ENCODE results near the gene PDE4D. TPM values are rescaled to one million over a fixed set of nuclear protein-coding genes. Genes with fewer than 3 reads are reported as not detected.

PDE4D gene
- total and polyA plus RNA-seq, 8 donors: 1.5 to 7.1 (median 3.1) TPM

DNA sequence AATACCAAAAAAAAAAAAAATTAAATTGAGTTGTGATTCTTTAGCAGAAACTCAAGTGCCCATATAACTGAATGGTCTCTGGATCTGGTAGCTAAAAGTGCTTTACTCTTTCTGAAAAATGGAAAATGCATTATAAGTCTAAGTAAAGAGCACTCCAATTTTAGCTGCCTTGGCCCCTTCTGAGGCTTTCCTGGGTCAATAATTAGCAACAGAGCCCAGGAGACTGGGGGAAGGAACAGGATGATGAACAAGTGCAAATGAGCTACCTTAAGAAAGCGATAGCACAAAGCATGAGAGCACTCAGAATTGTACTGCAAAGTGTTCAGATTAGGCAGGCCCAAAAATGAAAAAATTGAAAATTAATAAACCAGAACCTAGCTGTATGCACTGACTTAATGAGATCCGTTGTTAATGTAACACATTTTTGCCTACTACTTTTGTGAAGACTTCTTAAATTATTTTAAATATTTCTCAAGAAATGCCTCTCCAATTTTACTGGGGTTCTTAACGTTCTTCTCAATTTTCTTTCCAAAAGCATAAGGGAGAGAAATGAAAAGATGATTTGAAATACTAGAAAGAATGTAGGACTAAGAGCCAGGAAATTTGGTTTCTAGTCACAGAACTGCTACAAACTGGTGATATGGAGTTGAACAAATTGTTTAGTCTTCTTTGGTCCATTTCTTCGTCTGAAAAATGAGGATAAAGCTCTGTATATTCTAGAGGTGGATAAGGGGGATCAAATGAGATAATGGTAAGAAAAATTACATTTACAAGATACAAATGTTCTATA, 566.1 kb downstream of the PDE4D start:
- Histone ChIP-seq H3K36me3 (no peaks in the 10 kb centered on the region), H3K4me1 (no peaks in the 10 kb centered on the region), H3K4me3 (no peak overlapping the region), H3K9me3 (no peaks in the 10 kb centered on the region), H3K27ac (no peak overlapping the region), H3K27me3 (no peaks in the 10 kb centered on the region)
- intact Hi-C loops (cut with DNase I): no loop called here
- FAIRE-seq (no peak), ATAC-seq (no peak), DNase-seq (no peak)
- TF ChIP-seq, protein P1, sequence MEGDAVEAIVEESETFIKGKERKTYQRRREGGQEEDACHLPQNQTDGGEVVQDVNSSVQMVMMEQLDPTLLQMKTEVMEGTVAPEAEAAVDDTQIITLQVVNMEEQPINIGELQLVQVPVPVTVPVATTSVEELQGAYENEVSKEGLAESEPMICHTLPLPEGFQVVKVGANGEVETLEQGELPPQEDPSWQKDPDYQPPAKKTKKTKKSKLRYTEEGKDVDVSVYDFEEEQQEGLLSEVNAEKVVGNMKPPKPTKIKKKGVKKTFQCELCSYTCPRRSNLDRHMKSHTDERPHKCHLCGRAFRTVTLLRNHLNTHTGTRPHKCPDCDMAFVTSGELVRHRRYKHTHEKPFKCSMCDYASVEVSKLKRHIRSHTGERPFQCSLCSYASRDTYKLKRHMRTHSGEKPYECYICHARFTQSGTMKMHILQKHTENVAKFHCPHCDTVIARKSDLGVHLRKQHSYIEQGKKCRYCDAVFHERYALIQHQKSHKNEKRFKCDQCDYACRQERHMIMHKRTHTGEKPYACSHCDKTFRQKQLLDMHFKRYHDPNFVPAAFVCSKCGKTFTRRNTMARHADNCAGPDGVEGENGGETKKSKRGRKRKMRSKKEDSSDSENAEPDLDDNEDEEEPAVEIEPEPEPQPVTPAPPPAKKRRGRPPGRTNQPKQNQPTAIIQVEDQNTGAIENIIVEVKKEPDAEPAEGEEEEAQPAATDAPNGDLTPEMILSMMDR (IDR thresholded peaks at IDR 0.05): no peak
- 77 to 84% methylated on average over 4 of the region's 4 CpGs for WGBS, 2 donors

DNA sequence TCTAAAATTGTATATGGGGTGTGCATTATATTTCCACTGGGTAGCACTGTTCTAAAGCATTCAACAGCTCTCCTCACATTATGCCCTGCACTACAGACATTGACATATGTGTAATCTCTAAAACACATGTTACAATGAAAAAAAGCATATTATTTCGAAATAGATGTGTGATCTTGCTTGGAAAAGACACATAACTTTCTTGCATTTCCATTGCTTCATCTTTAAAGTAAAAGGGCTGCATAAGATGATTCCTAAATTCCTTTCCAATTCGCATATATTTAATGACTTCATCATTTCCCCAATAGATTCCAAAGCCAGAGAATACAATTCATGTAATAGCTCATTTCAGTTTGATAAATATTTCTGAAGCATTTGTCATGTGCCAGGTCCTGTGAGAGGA, 566.9 kb downstream of the PDE4D start:
- no peaks in the 10 kb centered on the region for H3K9me3 ChIP-seq
- H3K27ac ChIP-seq: no peak overlapping the region
- no peaks in the 10 kb centered on the region for H3K4me1 ChIP-seq
- no peak for DNase-seq
- no peaks in the 10 kb centered on the region for H3K36me3 ChIP-seq
- WGBS, 2 donors: 84 to 86% methylated on average over 2 of the region's 2 CpGs
- TF ChIP-seq, protein P1 (IDR thresholded peaks at IDR 0.05): no peak
- FAIRE-seq: no peak
- intact Hi-C loops (cut with DNase I): no loop called here
- H3K27me3 ChIP-seq: no peaks in the 10 kb centered on the region
- no peak overlapping the region for H3K4me3 ChIP-seq
- no peak for ATAC-seq

DNA sequence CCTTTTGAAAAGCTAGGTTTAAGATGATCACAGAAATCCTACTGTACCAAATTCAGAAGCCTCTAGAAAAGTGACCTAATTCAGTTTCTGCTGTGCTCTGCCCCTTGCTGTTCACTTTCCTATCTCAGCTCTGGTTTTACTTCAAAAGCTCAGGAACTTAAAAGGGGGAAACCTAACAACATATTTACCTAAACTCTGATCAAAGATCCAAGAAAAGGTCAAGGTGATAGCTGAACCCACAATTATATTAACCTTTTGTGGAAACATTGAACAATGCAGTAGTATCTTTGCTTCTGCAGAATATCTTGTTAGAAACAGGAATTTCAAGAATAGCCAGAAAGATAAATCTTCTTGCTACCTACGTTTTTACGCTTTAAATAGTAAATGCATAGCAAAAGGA, 568.5 kb downstream of the PDE4D start:
- FAIRE-seq: no peak
- Histone ChIP-seq H3K36me3 (no peaks in the 10 kb centered on the region), H3K27ac (no peak overlapping the region), H3K27me3 (no peaks in the 10 kb centered on the region), H3K4me1 (no peaks in the 10 kb centered on the region), H3K4me3 (no peak overlapping the region), H3K9me3 (no peaks in the 10 kb centered on the region)
- TF ChIP-seq, protein P1 (IDR thresholded peaks at IDR 0.05): no peak
- intact Hi-C loops (cut with DNase I): no loop called here
- ATAC-seq: no peak
- 55 to 56% methylated on average over 2 of the region's 2 CpGs for WGBS, 2 donors
- DNase-seq: no peak

DNA sequence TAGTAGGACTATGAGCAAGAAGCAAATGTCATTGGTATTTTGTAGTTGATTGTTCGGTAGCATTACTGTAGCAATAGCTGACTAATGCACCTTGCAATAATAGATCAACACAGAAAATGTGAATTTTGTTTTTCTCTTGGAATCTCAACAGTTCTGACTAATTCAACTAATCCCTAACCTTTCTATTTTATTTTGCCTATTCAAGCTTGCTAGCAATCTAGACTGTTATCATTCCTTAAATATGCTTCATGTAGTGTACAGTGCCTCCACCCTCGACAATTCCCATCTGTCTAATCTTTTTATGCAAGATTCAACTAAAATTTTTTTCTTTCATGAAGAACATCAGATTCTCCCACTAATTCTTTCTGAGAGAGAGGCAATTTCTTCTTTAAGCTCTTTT, 570.6 kb downstream of the PDE4D start:
- no peak for FAIRE-seq
- 93 to 99% methylated on average over 2 of the region's 2 CpGs for WGBS, 2 donors
- no peaks in the 10 kb centered on the region for H3K9me3 ChIP-seq
- no peaks in the 10 kb centered on the region for H3K4me1 ChIP-seq
- H3K36me3 ChIP-seq: no peaks in the 10 kb centered on the region
- TF ChIP-seq, protein P1 (IDR thresholded peaks at IDR 0.05): no peak
- no peaks in the 10 kb centered on the region for H3K27me3 ChIP-seq
- H3K4me3 ChIP-seq: no peak overlapping the region
- H3K27ac ChIP-seq: no peak overlapping the region
- no peak for DNase-seq
- intact Hi-C loops (cut with DNase I): no loop called here
- no peak for ATAC-seq

DNA sequence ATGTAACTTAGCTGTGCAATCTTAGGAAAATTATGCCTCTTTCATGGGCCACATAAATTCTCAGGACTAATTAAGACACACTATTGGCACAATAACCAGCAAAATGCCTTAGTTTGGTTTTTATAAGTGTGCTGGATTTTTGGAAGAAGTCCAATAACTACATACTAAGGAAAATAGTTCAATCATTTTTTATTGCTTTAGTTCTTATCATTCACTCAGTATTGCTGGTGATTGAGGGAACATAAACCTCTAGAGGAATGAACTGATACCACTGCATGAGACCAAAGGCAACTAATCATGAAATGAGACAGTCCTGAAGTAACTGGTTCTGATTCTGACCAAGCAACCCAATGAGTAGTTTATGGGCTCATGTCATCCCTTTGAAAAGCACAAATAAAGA, 571.5 kb downstream of the PDE4D start:
- Histone ChIP-seq H3K27me3 (no peaks in the 10 kb centered on the region), H3K27ac (no peak overlapping the region), H3K4me3 (no peak overlapping the region), H3K36me3 (no peaks in the 10 kb centered on the region), H3K4me1 (no peaks in the 10 kb centered on the region), H3K9me3 (no peaks in the 10 kb centered on the region)
- TF ChIP-seq, protein P1 (IDR thresholded peaks at IDR 0.05): no peak
- intact Hi-C loops (cut with DNase I): no loop called here
- ATAC-seq (no peak), DNase-seq (no peak), FAIRE-seq (no peak)

Data from pancreas (tissue), 10 donors.